HG02623 (cell line): ENCODE data around the gene SPPL2A.
"Not testable (repeated sequence)": the region's sequence is repeated elsewhere in the genome, so short reads cannot be mapped to it uniquely, and the experiment has no call there.

Experiments
- ATAC-seq: cut with Tn5 transposase; IDR thresholded peaks from one replicate; pipeline ENCODE4 v1.9.1; 2021; ENCODE audit warnings: moderate library complexity; ENCODE audit not compliant: unreplicated experiment

The SPPL2A gene

GRCh38 chr15:50765195-50765967 is at the start of gene SPPL2A:
SPPL2A (minus strand) TSS chr15:50765706; CDS start chr15:50765533, 173 bp downstream.
- ATAC-seq = peak; percentile 88

- ATAC-seq = no peak
Measured at GRCh38 chr15:50814634-50815033, 49.1 kb upstream of the SPPL2A start.

GRCh38 chr15:50813865-50814264 is 48.4 kb upstream of the SPPL2A start:
- ATAC-seq = no peak

GRCh38 chr15:50813089-50813488 is 47.6 kb upstream of the SPPL2A start:
- no peak for ATAC-seq

- ATAC-seq = not testable (repeated sequence)
Measured at GRCh38 chr15:50812181-50812506, 46.6 kb upstream of the SPPL2A start.

GRCh38 chr15:50811461-50812180 is 46.1 kb upstream of the SPPL2A start:
- not testable (repeated sequence) for ATAC-seq

- no peak for ATAC-seq
Measured at GRCh38 chr15:50810128-50810527, 44.6 kb upstream of the SPPL2A start.

- ATAC-seq = no peak
Measured at GRCh38 chr15:50808728-50809127, 43.2 kb upstream of the SPPL2A start.

- no peak for ATAC-seq
Measured at GRCh38 chr15:50803479-50804180, 38.1 kb upstream of the SPPL2A start.

GRCh38 chr15:50800715-50801114 is 35.2 kb upstream of the SPPL2A start:
- ATAC-seq = no peak

- no peak for ATAC-seq
Measured at GRCh38 chr15:50798684-50799083, 33.2 kb upstream of the SPPL2A start.

- no peak for ATAC-seq
Measured at GRCh38 chr15:50797926-50798325, 32.4 kb upstream of the SPPL2A start.

GRCh38 chr15:50791486-50791885 is 26.0 kb upstream of the SPPL2A start:
- ATAC-seq = no peak

- ATAC-seq = no peak
Measured at GRCh38 chr15:50790778-50791453, 25.4 kb upstream of the SPPL2A start.

- no peak for ATAC-seq
Measured at GRCh38 chr15:50786871-50787270, 21.4 kb upstream of the SPPL2A start.

GRCh38 chr15:50786438-50786837 is 20.9 kb upstream of the SPPL2A start:
- ATAC-seq = no peak

GRCh38 chr15:50783895-50784294 is 18.4 kb upstream of the SPPL2A start:
- no peak for ATAC-seq

GRCh38 chr15:50783411-50783810 is 17.9 kb upstream of the SPPL2A start:
- no peak for ATAC-seq

GRCh38 chr15:50778086-50778485 is 12.6 kb upstream of the SPPL2A start:
- ATAC-seq = no peak

GRCh38 chr15:50777042-50777441 is 11.5 kb upstream of the SPPL2A start:
- no peak for ATAC-seq

GRCh38 chr15:50774450-50774849 is 8.9 kb upstream of the SPPL2A start:
- ATAC-seq = no peak
